ENCODE results near the gene NENF.

DNA sequence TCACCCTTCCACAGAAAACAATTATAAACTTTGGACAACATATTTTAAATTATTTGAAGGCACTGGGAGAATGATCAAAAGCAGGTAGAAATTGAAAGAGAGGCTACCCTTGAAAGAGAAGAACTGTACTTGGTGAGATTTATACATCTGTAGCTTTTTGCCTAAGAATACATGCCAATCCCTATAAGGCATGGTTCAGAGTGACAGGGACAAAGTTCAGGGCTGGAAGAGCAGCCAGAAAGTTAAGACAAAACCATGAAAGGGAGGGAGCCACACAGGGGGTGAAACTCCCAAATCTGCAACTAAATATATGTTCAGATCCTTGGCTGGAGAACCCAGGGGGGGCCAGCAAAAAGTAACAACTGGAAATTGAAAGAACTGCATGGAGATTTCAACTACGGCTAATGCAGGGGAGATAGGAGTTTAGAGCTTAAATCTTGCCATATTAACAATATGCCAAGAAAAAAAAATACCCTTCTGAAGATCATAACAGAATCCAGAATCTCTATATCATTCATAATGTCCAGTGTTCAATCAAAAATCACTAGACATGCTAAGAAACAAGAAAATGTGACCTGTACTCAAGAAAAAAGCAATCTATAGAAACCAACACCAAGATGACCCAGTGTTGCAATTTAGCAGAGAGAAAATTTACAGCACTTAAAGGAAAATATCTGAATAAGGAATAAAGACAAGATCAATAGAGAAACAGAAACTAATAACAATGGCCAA, 43.6 kb upstream of the NENF start:
- TF ChIP-seq, protein P1, sequence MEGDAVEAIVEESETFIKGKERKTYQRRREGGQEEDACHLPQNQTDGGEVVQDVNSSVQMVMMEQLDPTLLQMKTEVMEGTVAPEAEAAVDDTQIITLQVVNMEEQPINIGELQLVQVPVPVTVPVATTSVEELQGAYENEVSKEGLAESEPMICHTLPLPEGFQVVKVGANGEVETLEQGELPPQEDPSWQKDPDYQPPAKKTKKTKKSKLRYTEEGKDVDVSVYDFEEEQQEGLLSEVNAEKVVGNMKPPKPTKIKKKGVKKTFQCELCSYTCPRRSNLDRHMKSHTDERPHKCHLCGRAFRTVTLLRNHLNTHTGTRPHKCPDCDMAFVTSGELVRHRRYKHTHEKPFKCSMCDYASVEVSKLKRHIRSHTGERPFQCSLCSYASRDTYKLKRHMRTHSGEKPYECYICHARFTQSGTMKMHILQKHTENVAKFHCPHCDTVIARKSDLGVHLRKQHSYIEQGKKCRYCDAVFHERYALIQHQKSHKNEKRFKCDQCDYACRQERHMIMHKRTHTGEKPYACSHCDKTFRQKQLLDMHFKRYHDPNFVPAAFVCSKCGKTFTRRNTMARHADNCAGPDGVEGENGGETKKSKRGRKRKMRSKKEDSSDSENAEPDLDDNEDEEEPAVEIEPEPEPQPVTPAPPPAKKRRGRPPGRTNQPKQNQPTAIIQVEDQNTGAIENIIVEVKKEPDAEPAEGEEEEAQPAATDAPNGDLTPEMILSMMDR (IDR thresholded peaks at IDR 0.05; ENCODE audit: low read depth, low read length, missing input control): no peak
- TF ChIP-seq YY1 (IDR thresholded peaks at IDR 0.05) (no peak), JUND (IDR thresholded peaks at IDR 0.05) (no peak), FOXA1 (IDR thresholded peaks at IDR 0.05) (no peak), SP1 (IDR thresholded peaks at IDR 0.05) (no peak), EGR1 (IDR thresholded peaks at IDR 0.05; ENCODE audit: low read depth in 2 of 2) (no peak)
- TF ChIP-seq, protein P2, sequence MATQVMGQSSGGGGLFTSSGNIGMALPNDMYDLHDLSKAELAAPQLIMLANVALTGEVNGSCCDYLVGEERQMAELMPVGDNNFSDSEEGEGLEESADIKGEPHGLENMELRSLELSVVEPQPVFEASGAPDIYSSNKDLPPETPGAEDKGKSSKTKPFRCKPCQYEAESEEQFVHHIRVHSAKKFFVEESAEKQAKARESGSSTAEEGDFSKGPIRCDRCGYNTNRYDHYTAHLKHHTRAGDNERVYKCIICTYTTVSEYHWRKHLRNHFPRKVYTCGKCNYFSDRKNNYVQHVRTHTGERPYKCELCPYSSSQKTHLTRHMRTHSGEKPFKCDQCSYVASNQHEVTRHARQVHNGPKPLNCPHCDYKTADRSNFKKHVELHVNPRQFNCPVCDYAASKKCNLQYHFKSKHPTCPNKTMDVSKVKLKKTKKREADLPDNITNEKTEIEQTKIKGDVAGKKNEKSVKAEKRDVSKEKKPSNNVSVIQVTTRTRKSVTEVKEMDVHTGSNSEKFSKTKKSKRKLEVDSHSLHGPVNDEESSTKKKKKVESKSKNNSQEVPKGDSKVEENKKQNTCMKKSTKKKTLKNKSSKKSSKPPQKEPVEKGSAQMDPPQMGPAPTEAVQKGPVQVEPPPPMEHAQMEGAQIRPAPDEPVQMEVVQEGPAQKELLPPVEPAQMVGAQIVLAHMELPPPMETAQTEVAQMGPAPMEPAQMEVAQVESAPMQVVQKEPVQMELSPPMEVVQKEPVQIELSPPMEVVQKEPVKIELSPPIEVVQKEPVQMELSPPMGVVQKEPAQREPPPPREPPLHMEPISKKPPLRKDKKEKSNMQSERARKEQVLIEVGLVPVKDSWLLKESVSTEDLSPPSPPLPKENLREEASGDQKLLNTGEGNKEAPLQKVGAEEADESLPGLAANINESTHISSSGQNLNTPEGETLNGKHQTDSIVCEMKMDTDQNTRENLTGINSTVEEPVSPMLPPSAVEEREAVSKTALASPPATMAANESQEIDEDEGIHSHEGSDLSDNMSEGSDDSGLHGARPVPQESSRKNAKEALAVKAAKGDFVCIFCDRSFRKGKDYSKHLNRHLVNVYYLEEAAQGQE (IDR thresholded peaks at IDR 0.05): no peak
- TF ChIP-seq, protein P3, sequence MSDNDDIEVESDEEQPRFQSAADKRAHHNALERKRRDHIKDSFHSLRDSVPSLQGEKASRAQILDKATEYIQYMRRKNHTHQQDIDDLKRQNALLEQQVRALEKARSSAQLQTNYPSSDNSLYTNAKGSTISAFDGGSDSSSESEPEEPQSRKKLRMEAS (IDR thresholded peaks at IDR 0.05): no peak
